ENCODE results near the gene SLC44A4.
A peak's percentile ranks its signal among the peaks of the same experiment; 100 is the strongest.

The SLC44A4 gene

DNA sequence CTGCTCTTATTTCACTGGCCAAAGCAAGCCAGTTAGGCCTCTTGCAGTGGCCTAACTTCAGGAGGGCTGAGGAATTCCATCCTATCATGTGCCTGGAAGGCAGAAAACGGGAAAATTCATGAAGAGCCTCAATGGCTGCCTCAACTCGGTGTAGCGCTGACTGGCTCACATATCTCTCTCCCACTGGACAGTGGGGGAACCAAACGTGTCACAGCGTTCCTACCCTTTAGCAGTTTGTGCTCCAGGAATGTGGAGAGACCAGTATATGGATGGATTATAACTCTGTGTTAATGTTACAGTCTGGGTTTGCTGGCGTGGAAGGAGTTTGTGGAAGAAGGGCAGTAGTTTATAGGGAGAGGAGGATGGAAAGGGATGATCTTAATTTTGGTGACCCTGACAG, 37.0 kb upstream of the SLC44A4 start:
- ChIA-PET CTCF (interaction anchor here (0.6 to 1.0 kb wide), 3 partner anchors 8 to 1233 kb away, joined by 3 to 4 read pairs (median 3); partner anchors contain the start of gene C2), POLR2A (no interaction called here)
- Histone ChIP-seq H3K4me3 (ENCODE audit: low read depth, low read length) (no peak overlapping the region), H3K27ac (ENCODE audit: extremely low read depth, low read depth, low read length) (no peak overlapping the region), H3K9me3 (ENCODE audit: control insufficient read depth, insufficient read depth, low read depth, low read length) (no peaks in the 10 kb centered on the region), H3K36me3 (ENCODE audit: control insufficient read depth in 2 of 2, insufficient read depth in 1 of 2, low read length in 2 of 2) (no peaks in the 10 kb centered on the region), H3K4me1 (ENCODE audit: control insufficient read depth, insufficient read depth, low read length) (peaks cover 3% of the 10 kb centered on the region; the same call in 1 of the 2 replicates)
- TF ChIP-seq, protein P1, sequence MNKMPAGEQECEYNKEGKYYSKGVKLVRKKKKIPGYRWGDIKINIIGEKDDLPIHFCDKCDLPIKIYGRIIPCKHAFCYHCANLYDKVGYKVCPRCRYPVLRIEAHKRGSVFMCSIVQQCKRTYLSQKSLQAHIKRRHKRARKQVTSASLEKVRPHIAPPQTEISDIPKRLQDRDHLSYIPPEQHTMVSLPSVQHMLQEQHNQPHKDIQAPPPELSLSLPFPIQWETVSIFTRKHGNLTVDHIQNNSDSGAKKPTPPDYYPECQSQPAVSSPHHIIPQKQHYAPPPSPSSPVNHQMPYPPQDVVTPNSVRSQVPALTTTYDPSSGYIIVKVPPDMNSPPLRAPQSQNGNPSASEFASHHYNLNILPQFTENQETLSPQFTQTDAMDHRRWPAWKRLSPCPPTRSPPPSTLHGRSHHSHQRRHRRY (tag by site-specific recombination; IDR thresholded peaks at IDR 0.05) = no peak
- TF ChIP-seq, protein P2, sequence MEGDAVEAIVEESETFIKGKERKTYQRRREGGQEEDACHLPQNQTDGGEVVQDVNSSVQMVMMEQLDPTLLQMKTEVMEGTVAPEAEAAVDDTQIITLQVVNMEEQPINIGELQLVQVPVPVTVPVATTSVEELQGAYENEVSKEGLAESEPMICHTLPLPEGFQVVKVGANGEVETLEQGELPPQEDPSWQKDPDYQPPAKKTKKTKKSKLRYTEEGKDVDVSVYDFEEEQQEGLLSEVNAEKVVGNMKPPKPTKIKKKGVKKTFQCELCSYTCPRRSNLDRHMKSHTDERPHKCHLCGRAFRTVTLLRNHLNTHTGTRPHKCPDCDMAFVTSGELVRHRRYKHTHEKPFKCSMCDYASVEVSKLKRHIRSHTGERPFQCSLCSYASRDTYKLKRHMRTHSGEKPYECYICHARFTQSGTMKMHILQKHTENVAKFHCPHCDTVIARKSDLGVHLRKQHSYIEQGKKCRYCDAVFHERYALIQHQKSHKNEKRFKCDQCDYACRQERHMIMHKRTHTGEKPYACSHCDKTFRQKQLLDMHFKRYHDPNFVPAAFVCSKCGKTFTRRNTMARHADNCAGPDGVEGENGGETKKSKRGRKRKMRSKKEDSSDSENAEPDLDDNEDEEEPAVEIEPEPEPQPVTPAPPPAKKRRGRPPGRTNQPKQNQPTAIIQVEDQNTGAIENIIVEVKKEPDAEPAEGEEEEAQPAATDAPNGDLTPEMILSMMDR (tag by site-specific recombination; IDR thresholded peaks at IDR 0.05) = no peak
- TF ChIP-seq ZNF792 (tag by site-specific recombination; IDR thresholded peaks at IDR 0.05) (no peak), ZNF658 (tag by site-specific recombination; IDR thresholded peaks at IDR 0.05) (no peak)

DNA sequence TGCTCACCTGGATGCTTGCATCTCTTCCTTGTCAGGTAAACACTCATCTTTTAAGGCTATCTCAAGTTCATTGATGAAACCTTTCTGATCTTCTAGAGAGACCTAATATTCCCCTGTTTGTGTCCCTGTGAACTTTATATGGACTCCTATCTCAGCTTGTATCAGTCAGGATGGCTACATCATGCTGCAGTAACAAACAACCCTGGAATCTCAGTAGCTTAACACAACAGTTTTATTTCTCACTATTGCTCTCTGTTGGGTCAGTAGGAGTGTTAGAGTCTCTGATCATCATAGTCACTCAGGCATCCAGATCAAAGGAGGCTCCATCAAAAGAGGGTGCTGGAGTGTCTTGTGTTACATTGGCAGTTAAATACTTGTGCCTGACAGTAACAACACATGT, 36.6 kb upstream of the SLC44A4 start:
- TF ChIP-seq ZBTB1 (tag by site-specific recombination; IDR thresholded peaks at IDR 0.05) = no peak
- TF ChIP-seq, protein P3, sequence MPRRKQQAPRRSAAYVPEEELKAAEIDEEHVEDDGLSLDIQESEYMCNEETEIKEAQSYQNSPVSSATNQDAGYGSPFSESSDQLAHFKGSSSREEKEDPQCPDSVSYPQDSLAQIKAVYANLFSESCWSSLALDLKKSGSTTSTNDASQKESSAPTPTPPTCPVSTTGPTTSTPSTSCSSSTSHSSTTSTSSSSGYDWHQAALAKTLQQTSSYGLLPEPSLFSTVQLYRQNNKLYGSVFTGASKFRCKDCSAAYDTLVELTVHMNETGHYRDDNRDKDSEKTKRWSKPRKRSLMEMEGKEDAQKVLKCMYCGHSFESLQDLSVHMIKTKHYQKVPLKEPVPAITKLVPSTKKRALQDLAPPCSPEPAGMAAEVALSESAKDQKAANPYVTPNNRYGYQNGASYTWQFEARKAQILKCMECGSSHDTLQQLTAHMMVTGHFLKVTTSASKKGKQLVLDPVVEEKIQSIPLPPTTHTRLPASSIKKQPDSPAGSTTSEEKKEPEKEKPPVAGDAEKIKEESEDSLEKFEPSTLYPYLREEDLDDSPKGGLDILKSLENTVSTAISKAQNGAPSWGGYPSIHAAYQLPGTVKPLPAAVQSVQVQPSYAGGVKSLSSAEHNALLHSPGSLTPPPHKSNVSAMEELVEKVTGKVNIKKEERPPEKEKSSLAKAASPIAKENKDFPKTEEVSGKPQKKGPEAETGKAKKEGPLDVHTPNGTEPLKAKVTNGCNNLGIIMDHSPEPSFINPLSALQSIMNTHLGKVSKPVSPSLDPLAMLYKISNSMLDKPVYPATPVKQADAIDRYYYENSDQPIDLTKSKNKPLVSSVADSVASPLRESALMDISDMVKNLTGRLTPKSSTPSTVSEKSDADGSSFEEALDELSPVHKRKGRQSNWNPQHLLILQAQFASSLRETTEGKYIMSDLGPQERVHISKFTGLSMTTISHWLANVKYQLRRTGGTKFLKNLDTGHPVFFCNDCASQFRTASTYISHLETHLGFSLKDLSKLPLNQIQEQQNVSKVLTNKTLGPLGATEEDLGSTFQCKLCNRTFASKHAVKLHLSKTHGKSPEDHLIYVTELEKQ (tag by site-specific recombination; IDR thresholded peaks at IDR 0.05; ENCODE audit: borderline replicate concordance) = no peak
- TF ChIP-seq ZNF473 (tag by site-specific recombination; IDR thresholded peaks at IDR 0.05) = no peak
- TF ChIP-seq, protein P4, sequence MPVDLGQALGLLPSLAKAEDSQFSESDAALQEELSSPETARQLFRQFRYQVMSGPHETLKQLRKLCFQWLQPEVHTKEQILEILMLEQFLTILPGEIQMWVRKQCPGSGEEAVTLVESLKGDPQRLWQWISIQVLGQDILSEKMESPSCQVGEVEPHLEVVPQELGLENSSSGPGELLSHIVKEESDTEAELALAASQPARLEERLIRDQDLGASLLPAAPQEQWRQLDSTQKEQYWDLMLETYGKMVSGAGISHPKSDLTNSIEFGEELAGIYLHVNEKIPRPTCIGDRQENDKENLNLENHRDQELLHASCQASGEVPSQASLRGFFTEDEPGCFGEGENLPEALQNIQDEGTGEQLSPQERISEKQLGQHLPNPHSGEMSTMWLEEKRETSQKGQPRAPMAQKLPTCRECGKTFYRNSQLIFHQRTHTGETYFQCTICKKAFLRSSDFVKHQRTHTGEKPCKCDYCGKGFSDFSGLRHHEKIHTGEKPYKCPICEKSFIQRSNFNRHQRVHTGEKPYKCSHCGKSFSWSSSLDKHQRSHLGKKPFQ (tag by site-specific recombination; IDR thresholded peaks at IDR 0.05) = no peak
- no peak for TF ChIP-seq ZNF558 (tag by site-specific recombination; IDR thresholded peaks at IDR 0.05)
- TF ChIP-seq, protein P5, sequence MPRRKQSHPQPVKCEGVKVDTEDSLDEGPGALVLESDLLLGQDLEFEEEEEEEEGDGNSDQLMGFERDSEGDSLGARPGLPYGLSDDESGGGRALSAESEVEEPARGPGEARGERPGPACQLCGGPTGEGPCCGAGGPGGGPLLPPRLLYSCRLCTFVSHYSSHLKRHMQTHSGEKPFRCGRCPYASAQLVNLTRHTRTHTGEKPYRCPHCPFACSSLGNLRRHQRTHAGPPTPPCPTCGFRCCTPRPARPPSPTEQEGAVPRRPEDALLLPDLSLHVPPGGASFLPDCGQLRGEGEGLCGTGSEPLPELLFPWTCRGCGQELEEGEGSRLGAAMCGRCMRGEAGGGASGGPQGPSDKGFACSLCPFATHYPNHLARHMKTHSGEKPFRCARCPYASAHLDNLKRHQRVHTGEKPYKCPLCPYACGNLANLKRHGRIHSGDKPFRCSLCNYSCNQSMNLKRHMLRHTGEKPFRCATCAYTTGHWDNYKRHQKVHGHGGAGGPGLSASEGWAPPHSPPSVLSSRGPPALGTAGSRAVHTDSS (tag by site-specific recombination; IDR thresholded peaks at IDR 0.05) = no peak
- TF ChIP-seq TRIM28 (IDR thresholded peaks at IDR 0.05; ENCODE audit: borderline replicate concordance, low read length) = peak; percentile 82; the same call in 1 of the 2 replicates
- TF ChIP-seq ZNF169 (tag by site-specific recombination; IDR thresholded peaks at IDR 0.05) = no peak
- no peak for TF ChIP-seq ZNF521 (tag by site-specific recombination; IDR thresholded peaks at IDR 0.05)
- TF ChIP-seq ZNF529 (tag by site-specific recombination; IDR thresholded peaks at IDR 0.05; ENCODE audit: insufficient replicate concordance) = no peak
- peak; percentile 92 for TF ChIP-seq RBAK (tag by site-specific recombination; IDR thresholded peaks at IDR 0.05)
- TF ChIP-seq ZNF157 (tag by site-specific recombination; IDR thresholded peaks at IDR 0.05) = no peak
- TF ChIP-seq OSR2 (tag by site-specific recombination; IDR thresholded peaks at IDR 0.05) = no peak
- CTCF ChIA-PET = interaction anchor here (0.7 to 1.0 kb wide), 3 partner anchors 9 to 37 kb away, joined by 3 read pairs; partner anchors contain the start of gene C2

More for the DNA sequence above, 36.6 kb upstream of the SLC44A4 start:
- Histone ChIP-seq H3K27ac (ENCODE audit: extremely low read depth, low read depth, low read length) (no peak overlapping the region), H3K9me3 (ENCODE audit: control insufficient read depth, insufficient read depth, low read depth, low read length) (no peaks in the 10 kb centered on the region), H3K36me3 (ENCODE audit: control insufficient read depth in 2 of 2, insufficient read depth in 1 of 2, low read length in 2 of 2) (no peaks in the 10 kb centered on the region), H3K4me3 (ENCODE audit: low read depth, low read length) (no peak overlapping the region), H3K4me1 (ENCODE audit: control insufficient read depth, insufficient read depth, low read length) (peaks cover 3% of the 10 kb centered on the region; the same call in 1 of the 2 replicates)
- POLR2A ChIA-PET = no interaction called here
